ENCODE measurements around the gene CEP44.
"Not testable (repeated sequence)": the region's sequence is repeated elsewhere in the genome, so short reads cannot be mapped to it uniquely, and the experiment has no call there.

CEP44 gene

GRCh38 chr4:174283507-174284471 is at the start of gene CEP44, which contains the start of gene FBXO8:
Gene CEP44, plus strand, starts transcription at chr4:174283911. Its CDS starts 15,211 bp downstream, at chr4:174299122.
Gene FBXO8, minus strand, starts transcription at chr4:174283667. Its CDS starts 20,575 bp downstream, at chr4:174263092.
- peak; percentile 39 to 65 for DNase-seq

- DNase-seq, result no peak
These were observed 47.4 kb upstream of the CEP44 start for GRCh38 chr4:174236359-174236758.

GRCh38 chr4:174241162-174241561 is 42.5 kb upstream of the CEP44 start:
- DNase-seq, result no peak

- no peak for DNase-seq
These were observed 39.3 kb upstream of the CEP44 start for GRCh38 chr4:174244441-174244840.

GRCh38 chr4:174245714-174246113 is 38.0 kb upstream of the CEP44 start:
- DNase-seq, result no peak

- DNase-seq, result no peak
These were observed 35.3 kb upstream of the CEP44 start for GRCh38 chr4:174248407-174248806.

- no peak for DNase-seq
These were observed 31.3 kb upstream of the CEP44 start for GRCh38 chr4:174252412-174252811.

- DNase-seq, result no peak
These were observed 29.1 kb upstream of the CEP44 start for GRCh38 chr4:174254613-174255012.

GRCh38 chr4:174255374-174255773 is 28.3 kb upstream of the CEP44 start:
- no peak for DNase-seq

- peak; percentile 45 to 48 for DNase-seq
These were observed 27.9 kb upstream of the CEP44 start for GRCh38 chr4:174255786-174256185.

- no peak for DNase-seq
These were observed 27.4 kb upstream of the CEP44 start for GRCh38 chr4:174256277-174256713.

GRCh38 chr4:174259580-174259979 is 24.1 kb upstream of the CEP44 start:
- DNase-seq, result no peak

GRCh38 chr4:174260099-174260498 is 23.6 kb upstream of the CEP44 start:
- DNase-seq, result no peak

GRCh38 chr4:174261432-174261831 is 22.3 kb upstream of the CEP44 start:
- not testable (repeated sequence) for DNase-seq

- DNase-seq, result no peak
These were observed 20.9 kb upstream of the CEP44 start for GRCh38 chr4:174262624-174263444.

- no peak for DNase-seq
These were observed 20.3 kb upstream of the CEP44 start for GRCh38 chr4:174263445-174263736.

GRCh38 chr4:174265916-174266315 is 17.8 kb upstream of the CEP44 start:
- DNase-seq, result no peak

GRCh38 chr4:174266416-174266815 is 17.3 kb upstream of the CEP44 start:
- DNase-seq, result no peak

- no peak for DNase-seq
These were observed 9.8 kb upstream of the CEP44 start for GRCh38 chr4:174273930-174274329.

- no peak for DNase-seq
These were observed 9.3 kb upstream of the CEP44 start for GRCh38 chr4:174274436-174274835.

GRCh38 chr4:174275101-174275500 is 8.6 kb upstream of the CEP44 start:
- DNase-seq, result no peak

GRCh38 chr4:174277433-174277832 is 6.3 kb upstream of the CEP44 start:
- DNase-seq, result no peak

- no peak for DNase-seq
These were observed 5.2 kb upstream of the CEP44 start for GRCh38 chr4:174278467-174278866.
